ENCODE data around the gene EFCAB10.
"Not testable (repeated sequence)": the region's sequence is repeated elsewhere in the genome, so short reads cannot be mapped to it uniquely, and the experiment has no call there.

The EFCAB10 gene

DNA sequence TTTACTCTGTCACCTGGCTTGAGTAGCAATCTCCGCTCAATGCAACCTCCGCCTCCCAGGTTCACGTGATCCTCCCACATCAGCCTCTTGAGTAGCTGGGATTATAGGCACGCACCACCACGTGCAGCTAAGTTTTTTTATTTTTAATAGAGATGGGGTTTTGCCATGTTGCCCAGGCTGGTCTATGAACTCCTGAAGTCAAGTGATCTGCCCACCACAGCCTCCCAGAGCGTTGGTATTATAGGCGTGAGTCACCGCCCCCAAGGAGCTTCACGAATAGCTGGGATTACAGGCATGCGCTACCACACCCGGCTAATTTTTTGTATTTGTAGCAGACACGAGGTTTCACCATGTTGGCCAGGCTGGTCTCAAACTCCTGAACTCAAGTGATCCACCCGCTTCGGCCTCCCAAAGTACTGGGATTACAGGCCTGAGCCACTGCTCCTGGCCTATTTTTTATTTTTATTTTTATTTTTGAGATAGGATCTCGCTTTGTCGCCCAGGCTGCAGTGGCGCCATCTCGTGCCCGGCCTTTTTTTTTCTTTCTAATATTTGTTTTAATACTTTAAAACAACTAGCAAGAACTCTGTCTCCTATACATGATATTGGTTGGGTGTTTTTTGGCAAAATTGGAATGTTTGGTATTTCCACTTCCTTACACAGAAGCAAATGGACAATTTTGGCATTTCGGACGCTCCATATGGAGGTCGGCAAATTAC lies 1.1 kb downstream of the EFCAB10 start:
- H3K9me3 Mint-ChIP-seq: peaks cover 4 to 8% of the 10 kb centered on the region in 2 donors
- H3K27me3 Mint-ChIP-seq: peaks cover 6% of the 10 kb centered on the region
- ATAC-seq: no peak

DNA sequence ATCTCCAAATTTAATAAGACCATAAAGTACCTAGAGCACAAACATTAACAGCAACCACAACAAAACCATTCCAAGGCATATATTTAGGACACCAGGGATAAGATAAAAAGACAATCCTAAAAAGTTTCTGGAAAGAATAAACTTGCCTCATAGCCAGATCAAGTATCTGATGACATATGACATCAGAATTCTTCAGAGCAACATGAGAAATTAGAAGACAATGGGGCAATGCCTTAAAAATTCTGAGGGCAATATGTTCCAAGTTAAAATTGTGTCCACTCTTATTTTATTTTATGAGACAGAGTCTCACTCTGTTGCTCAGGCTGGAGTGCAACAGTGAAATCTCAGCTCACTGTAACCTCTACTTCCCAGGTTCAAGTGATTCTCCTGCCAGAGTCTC lies 2.8 kb downstream of the EFCAB10 start:
- Mint-ChIP-seq H3K27me3 (peaks cover 6% of the 10 kb centered on the region), H3K27ac (no peak overlapping the region), H3K9me3 (no peaks in the 10 kb centered on the region), H3K4me3 (no peak overlapping the region), H3K4me1 (peaks cover 9% of the 10 kb centered on the region)
- no peak for ATAC-seq
- no peak for DNase-seq

More for the DNA sequence above, 1.1 kb downstream of the EFCAB10 start:
- Mint-ChIP-seq H3K4me1 (peaks cover 9% of the 10 kb centered on the region), H3K27ac (no peak overlapping the region), H3K4me3 (peak overlapping the region; percentile 12 to 84)
- no peak for DNase-seq

DNA sequence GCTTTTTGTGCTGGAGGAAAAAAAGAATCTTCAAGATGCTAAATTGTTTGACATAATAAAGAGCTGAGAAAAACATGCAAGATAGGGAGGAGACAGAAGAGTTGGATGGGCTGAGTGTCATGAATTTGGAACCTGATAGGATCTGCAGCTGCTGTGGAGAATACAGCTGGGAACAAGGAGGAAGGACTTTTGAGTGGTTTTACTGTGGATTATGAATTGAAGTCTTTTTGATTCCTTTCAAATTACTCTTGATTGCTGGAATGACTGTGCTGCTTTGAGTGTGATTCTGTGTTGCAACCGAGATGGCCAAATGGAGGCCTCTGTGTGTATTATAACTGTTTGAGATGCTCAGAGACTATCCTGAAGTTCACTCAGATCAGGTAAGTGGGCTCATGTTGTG lies 4.0 kb downstream of the EFCAB10 start:
- H3K27ac Mint-ChIP-seq: no peak overlapping the region
- no peaks in the 10 kb centered on the region for H3K9me3 Mint-ChIP-seq
- ATAC-seq (no peak), DNase-seq (no peak)
- peaks cover 9% of the 10 kb centered on the region for H3K4me1 Mint-ChIP-seq
- no peak overlapping the region for H3K4me3 Mint-ChIP-seq
- peaks cover 3% of the 10 kb centered on the region for H3K27me3 Mint-ChIP-seq

DNA sequence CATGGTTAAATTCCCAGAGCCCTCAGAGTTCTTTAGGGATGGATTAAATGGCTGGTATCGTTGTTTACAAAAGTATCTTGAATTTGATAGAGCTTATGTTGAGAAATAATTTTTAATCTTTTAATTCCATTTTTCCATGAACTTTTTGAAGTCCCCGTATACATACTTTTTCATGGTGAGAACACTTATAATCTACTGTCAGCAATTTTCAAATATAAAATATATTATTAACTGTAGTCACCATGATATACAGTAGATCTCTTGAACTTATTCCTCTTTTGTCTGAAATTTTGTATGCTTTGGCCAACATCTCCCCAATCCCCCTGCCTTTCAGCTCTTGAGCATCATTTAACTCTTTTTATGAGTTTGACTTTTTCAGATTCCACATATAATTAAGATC lies 9.4 kb downstream of the EFCAB10 start:
- Mint-ChIP-seq H3K4me3 (no peak overlapping the region), H3K4me1 (no peaks in the 10 kb centered on the region), H3K27me3 (no peaks in the 10 kb centered on the region), H3K9me3 (no peaks in the 10 kb centered on the region), H3K27ac (no peak overlapping the region)
- no peak for ATAC-seq
- DNase-seq: no peak

DNA sequence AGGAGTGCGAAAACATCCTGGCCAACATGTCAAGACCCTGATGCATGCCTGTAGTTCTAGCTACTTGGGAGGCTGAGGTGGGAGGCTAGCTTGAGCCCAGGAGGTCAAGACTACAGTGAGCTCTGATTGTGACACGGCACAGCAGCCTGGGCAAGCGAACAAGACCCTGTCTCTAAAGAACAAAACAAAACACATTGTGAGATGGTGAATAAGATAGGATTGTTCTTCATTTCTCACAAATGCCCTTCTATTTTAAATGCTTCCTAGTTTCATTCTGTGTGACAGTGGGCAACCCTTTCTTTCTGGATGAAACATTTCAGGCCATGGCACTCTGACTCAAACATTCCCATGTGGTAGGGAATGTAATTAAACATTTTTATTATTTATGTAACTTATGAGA lies 13.5 kb downstream of the EFCAB10 start:
- Mint-ChIP-seq H3K9me3 (no peaks in the 10 kb centered on the region), H3K4me3 (no peak overlapping the region), H3K27ac (peak overlapping the region in 1 of 2 donors; percentile 42), H3K27me3 (no peaks in the 10 kb centered on the region), H3K4me1 (no peaks in the 10 kb centered on the region)
- no peak for ATAC-seq
- DNase-seq: no peak

DNA sequence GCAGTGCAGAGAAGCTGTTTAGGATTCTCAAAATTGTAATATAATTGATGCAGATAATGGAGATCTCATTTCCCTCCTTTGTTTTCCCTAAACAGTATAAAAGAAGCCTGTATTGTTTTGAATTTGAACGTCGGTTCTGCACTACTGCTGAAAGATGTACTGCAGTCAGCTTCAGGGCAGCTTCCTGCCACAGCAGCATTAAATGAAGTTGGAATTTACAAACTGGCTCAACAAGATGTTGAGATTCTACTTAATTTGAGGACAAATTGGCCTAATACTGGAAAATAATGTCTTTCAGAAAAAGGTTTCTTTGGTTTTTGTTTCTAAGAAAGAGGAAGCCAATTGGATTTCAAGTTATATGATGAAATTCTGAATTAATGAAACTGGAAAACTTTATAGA lies 14.3 kb downstream of the EFCAB10 start:
- Mint-ChIP-seq H3K9me3 (no peaks in the 10 kb centered on the region), H3K27me3 (no peaks in the 10 kb centered on the region), H3K27ac (no peak overlapping the region)

DNA sequence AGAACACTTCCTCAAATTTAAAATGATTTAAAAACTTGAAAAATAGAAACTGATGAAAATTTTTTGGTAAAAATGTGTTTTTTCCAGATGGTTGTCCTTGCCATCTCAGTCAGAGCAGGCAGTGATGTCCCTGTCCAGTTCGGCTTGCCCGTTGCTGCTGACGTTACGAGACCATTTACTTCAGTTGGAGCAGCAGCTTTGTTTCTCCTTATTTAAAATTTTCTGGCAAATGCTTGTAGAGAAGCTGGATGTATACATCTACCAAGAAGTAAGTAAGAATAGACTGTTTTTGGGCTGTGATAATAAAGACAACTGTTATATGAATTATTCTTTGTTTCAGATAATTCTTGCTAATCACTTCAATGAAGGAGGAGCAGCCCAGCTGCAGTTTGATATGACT lies 16.1 kb downstream of the EFCAB10 start:
- Mint-ChIP-seq H3K27me3 (no peaks in the 10 kb centered on the region), H3K4me1 (no peaks in the 10 kb centered on the region), H3K4me3 (no peak overlapping the region), H3K27ac (no peak overlapping the region), H3K9me3 (no peaks in the 10 kb centered on the region)
- DNase-seq (no peak), ATAC-seq (no peak)

More for the DNA sequence above, 14.3 kb downstream of the EFCAB10 start:
- Mint-ChIP-seq H3K4me3 (no peak overlapping the region), H3K4me1 (no peaks in the 10 kb centered on the region)
- ATAC-seq (no peak), DNase-seq (no peak)

DNA sequence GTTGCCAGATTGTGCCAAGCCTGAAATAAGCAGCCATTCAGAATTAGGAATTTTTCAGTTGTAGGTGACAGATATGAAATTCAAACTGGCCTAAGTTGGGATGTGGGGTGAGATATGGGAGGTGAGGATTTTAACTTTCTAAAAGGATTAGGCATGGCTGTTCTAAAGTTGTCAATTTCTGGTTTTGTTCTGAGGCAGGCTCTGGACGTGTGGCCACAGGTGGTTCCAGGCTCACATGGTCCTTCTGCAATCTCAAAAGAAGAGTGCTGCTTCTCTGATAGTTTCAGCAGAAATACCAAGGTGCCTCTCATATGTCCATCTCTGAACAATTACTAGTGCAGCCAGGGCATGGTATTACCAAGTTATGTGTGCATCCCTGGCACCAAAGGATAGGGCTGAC lies 21.4 kb downstream of the EFCAB10 start:
- Mint-ChIP-seq H3K9me3 (no peaks in the 10 kb centered on the region), H3K27ac (no peak overlapping the region), H3K27me3 (no peaks in the 10 kb centered on the region), H3K4me3 (no peak overlapping the region), H3K4me1 (no peaks in the 10 kb centered on the region)
- no peak for DNase-seq
- ATAC-seq: no peak

DNA sequence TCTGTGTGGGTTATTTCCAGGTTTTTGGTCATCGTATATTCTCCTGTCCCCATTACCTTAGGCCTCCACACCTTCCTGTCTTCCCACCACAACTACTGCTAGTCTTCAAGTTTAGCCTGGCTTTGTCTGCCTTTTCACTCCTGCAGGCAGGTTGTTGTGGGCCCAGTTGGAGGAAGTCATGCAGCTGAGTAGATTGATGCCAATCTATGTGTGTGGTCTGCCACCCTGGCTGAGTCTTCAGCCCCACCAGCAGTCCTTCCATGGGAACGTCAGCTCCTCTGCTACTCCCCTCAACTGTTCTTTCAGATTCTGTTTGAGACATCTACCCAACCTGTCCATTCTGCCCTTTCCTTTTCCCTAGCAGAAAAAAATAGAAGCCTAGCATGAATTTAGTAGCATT lies 43.0 kb downstream of the EFCAB10 start:
- H3K9me3 Mint-ChIP-seq: no peaks in the 10 kb centered on the region
- H3K27ac Mint-ChIP-seq: no peak overlapping the region
- ATAC-seq (no peak), DNase-seq (no peak)
- H3K4me1 Mint-ChIP-seq: peaks cover 16% of the 10 kb centered on the region
- no peak overlapping the region for H3K4me3 Mint-ChIP-seq
- no peaks in the 10 kb centered on the region for H3K27me3 Mint-ChIP-seq

DNA sequence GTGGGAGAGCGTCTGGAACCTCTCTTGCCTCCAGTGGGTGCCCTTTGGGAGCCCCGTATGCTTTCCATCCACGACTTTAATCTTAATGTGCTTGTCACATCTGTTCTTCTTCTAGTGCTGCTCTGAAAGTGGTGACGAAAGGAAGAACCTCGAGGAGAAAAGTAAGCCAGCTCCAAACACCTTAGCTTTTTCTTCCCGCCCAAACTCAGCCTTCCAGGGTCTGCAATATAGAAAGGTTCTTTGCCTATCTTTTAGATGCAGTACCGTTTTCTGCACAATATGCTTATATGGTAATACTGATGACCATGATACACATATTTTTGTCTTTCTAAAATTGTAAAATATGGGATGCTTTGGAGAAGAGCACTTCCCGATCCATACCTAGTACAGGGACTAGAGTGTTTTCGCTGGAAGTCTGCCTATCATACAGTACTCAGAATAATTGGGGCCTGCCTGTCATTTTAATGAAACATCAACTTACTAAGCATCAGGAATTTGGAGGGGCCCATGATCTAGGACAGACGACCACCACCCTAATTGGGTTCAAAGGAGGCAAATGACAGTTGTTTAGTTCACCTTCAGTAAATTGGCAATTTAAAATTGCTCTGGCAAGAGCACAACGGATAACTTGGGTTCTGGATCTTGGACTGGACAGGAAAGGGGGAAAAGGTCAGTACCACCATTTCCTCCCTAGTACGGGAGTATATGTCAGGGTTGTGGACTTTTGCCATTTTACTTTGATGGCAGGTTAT lies 48.4 kb downstream of the EFCAB10 start:
- peak overlapping the region; percentile 80 to 98 for H3K4me3 Mint-ChIP-seq
- H3K27me3 Mint-ChIP-seq: no peaks in the 10 kb centered on the region
- H3K4me1 Mint-ChIP-seq: peaks cover 29% of the 10 kb centered on the region
- H3K27ac Mint-ChIP-seq: peak overlapping the region; percentile 97 to 98
- no peak for DNase-seq
- H3K9me3 Mint-ChIP-seq: no peaks in the 10 kb centered on the region
- ATAC-seq: no peak

DNA sequence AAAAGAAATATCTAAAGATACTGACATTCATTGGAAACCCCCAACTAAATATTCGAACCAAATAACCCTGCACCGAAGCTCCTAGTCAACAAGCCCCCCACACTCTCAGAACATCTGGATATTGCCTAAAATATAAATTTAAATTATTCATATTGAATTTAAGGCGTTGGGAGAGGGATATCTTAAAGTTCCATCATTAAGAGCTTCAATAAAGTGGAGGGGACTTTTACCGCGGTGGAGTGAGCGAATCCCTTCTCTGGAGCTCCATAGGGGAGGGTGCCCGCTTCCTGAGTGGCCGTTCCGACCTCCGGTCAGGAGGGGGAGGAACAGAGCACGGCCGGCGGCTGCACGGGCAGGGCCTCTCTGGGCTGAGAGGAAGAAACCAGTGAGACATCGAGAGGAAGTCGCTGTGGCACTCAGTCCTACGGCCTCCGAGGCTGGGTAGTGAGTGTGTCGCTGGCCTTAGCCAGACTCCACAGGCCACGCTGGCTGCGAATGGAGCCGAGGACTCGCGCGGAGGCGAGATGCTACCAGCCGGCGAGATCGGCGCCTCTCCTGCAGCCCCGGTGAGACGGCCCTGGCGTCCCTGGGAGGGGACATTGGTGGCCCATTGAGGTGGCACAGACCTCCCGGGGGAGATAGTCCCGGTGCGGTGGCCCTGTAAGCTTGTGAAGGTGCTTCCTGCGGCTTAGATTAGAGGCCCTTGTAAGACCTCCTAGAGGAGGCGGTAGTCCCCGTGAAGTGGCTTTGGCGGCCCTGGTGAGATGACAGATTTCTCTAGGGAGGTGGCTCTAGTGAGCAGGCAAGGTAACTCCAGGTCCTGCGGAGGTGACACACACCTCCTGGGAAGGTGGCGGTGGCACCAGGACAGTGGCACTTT lies 49.3 kb downstream of the EFCAB10 start, which contains the start of gene RINT1:
Gene RINT1 (plus strand): TSS at position 410 of the 880 bp plus-strand sequence. CDS start 115 bp downstream, at position 525.
- Mint-ChIP-seq H3K27ac (peak within 1 kb of the TSS; percentile 97 to 98), H3K4me1 (peaks cover 29% of the 10 kb centered on the region), H3K9me3 (no peaks in the 10 kb centered on the region), H3K4me3 (peak within 1 kb of the TSS; percentile 80 to 98), H3K27me3 (no peaks in the 10 kb centered on the region)
- ATAC-seq (peak; percentile 99), DNase-seq (peak; percentile 95 to 96)

DNA sequence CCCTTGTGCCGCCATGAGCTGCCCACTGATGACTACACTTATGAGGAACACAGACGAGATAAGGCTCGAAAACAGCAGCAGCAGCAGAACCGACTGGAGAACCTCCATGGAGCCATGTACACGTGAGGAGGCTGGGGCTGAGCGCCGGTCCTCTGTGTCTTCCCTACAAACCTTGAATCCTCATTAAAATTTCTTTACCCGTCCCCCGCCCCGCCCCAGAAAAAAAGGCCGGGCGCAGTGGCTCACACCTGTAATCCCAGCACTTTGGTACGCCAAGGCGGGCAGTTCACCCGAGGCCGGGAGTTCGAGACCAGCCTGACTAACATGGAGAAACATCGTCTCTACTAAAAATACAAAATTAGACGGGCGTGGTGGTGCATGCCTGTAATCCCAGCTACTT lies 50.7 kb downstream of the EFCAB10 start:
- H3K4me3 Mint-ChIP-seq: peak overlapping the region; percentile 31 to 32

DNA sequence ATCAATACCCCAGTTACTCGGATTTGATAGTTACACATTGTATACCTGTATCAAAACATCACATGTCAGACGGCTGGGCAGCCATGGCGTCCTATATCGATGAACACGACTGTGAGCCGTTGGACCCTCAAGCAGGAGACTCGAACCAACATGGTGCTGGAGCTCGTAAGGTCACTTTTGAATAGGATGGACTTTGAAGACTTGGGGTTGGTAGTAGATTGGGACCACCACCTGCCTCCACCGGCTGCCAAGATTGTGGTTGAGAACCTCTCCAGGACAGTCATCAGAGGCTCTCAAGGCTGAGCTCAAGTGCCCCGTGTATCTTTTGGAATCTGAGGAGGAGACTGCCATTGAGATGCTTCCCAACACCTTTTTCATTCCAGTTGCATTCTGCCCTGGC lies 51.2 kb downstream of the EFCAB10 start:
- H3K4me1 Mint-ChIP-seq: peaks cover 24% of the 10 kb centered on the region
- peak overlapping the region; percentile 31 to 32 for H3K4me3 Mint-ChIP-seq
- no peaks in the 10 kb centered on the region for H3K27me3 Mint-ChIP-seq
- no peaks in the 10 kb centered on the region for H3K9me3 Mint-ChIP-seq
- H3K27ac Mint-ChIP-seq: peak overlapping the region in 1 of 2 donors; percentile 76
- no peak for DNase-seq
- no peak for ATAC-seq

More for the DNA sequence above, 50.7 kb downstream of the EFCAB10 start:
- no peak for ATAC-seq
- no peak for DNase-seq
- no peaks in the 10 kb centered on the region for H3K27me3 Mint-ChIP-seq
- peak overlapping the region in 1 of 2 donors; percentile 76 for H3K27ac Mint-ChIP-seq
- H3K4me1 Mint-ChIP-seq: peaks cover 28% of the 10 kb centered on the region
- no peaks in the 10 kb centered on the region for H3K9me3 Mint-ChIP-seq

DNA sequence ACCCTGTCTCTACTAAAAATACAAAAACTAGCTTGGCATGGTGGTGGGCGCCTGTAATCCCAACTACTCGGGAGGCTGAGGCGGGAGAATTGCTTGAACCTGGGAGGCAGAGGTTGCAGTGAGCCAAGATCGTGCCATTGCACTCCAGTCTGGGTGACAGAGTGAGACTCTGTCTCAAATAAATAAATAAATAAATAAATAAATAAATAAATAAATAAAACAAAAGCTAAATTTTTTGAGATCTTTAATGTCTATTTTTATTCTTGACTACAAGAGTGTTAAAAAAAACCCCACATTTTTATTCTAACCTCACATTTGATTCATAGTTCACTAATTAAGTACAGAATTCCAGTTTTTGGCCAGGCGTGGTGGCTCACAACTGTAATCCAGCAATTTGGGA lies 53.6 kb downstream of the EFCAB10 start:
- not testable (repeated sequence) for H3K4me3 Mint-ChIP-seq, H3K27me3 Mint-ChIP-seq, ATAC-seq, H3K9me3 Mint-ChIP-seq, DNase-seq
- H3K4me1 Mint-ChIP-seq: peaks cover 12% of the 10 kb centered on the region
- peak overlapping the region in 1 of 2 donors; percentile 15 for H3K27ac Mint-ChIP-seq

DNA sequence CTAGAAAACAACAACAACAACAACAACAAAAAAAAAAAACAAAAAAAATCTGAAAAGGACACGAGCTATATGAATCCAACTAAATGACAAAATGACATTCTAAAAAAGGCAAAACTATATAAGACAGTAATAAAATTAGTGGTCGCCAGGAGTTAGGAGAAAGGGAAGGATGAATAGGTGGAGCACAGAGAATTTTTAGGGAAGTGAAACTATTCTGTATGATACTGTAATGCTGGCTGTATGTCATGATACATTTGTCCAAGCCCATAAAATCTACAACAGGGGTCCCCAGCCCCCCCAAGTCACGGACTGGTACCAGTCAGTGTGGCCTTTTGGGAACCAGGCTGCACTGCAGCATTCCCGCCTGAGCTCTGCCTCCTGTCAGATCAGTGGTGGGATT lies 56.5 kb downstream of the EFCAB10 start:
- H3K4me1 Mint-ChIP-seq: peaks cover 25% of the 10 kb centered on the region
- DNase-seq (no peak), ATAC-seq (no peak)
- no peak overlapping the region for H3K27ac Mint-ChIP-seq
- no peak overlapping the region for H3K4me3 Mint-ChIP-seq
- H3K27me3 Mint-ChIP-seq: no peaks in the 10 kb centered on the region
- H3K9me3 Mint-ChIP-seq: no peaks in the 10 kb centered on the region

All from stimulated activated naive CD8-positive, alpha-beta T cell treated with anti-CD3 and anti-CD28 coated beads, Interleukin-15, amount 100 ng/mL, for 72 hours (primary cell).